K562 (cell line): ENCODE measurements around the gene WDR91. TPM values are rescaled to one million over a fixed set of nuclear protein-coding genes. Genes with fewer than 3 reads are reported as not detected.

Experiments
- BDP1 ChIP-seq: IDR thresholded peaks from 3 replicates; pipeline ENCODE4 v1.6.1; 2011; ENCODE audit not compliant: insufficient read length, insufficient read depth
- BRD4 ChIP-seq: fragments of 200-600 bp; sonication (generic); IDR thresholded peaks from 2 replicates; pipeline ENCODE4 v1.6.1; 2017; ENCODE audit warnings: inconsistent platforms
- CBX3 ChIP-seq, 2 experiments: IDR thresholded peaks; 1 replicate in 1 of 2; 2 replicates in 1 of 2; pipeline ENCODE4 v1.6.1; 2012; ENCODE audit warnings: inconsistent platforms in 2 of 2, low read length in 2 of 2, borderline replicate concordance in 1 of 2, control low read depth in 1 of 2
- ESRRB ChIP-seq: fragments of 250-450 bp; sonication (Bioruptor Pico); IDR thresholded peaks from 2 replicates; pipeline ENCODE4 v1.5.0; 2020; ENCODE audit warnings: mild to moderate bottlenecking, moderate library complexity, borderline replicate concordance
- HDAC2 ChIP-seq: fragments of 450-650 bp; IDR thresholded peaks from 2 replicates; pipeline ENCODE4 v1.6.1; 2016; ENCODE audit warnings: mild to moderate bottlenecking
- KAT8 ChIP-seq: fragments of 450-650 bp; IDR thresholded peaks from 2 replicates; pipeline ENCODE4 v1.6.1; 2016; ENCODE audit warnings: low read depth, mild to moderate bottlenecking
- MYBL2 ChIP-seq, 2 experiments: fragments of 450-650 bp in 1 of 2; sonication (generic) in 1 of 2; formaldehyde crosslinking in 1 of 2; IDR thresholded peaks; 2 replicates each; pipeline versions ENCODE4 v1.6.1 to v1.8.1; 2017 to 2022; ENCODE audit warnings: borderline replicate concordance in 1 of 2, inconsistent platforms in 1 of 2, low read depth in 1 of 2, mild to moderate bottlenecking in 1 of 2, missing genetic modification reagents in 1 of 2, moderate library complexity in 1 of 2
- NR3C1 ChIP-seq: sonication (generic); formaldehyde crosslinking; IDR thresholded peaks from 2 replicates; pipeline ENCODE4 v1.8.1; 2022; ENCODE audit warnings: missing genetic modification reagents
- PHB ChIP-seq: fragments of 250-450 bp; sonication (Bioruptor Pico); IDR thresholded peaks from 2 replicates; pipeline ENCODE4 v1.5.0; 2021
- PTBP1 ChIP-seq: fragments of 200-400 bp; formaldehyde crosslinking; IDR thresholded peaks from 2 replicates; pipeline ENCODE4 v1.6.1; 2017; ENCODE audit warnings: low read depth, low read length
- RHOXF2B ChIP-seq: fragments of 250-450 bp; sonication (Bioruptor Pico); conservative IDR thresholded peaks from 2 replicates; pipeline ENCODE4 v1.5.1; 2021
- SIN3A ChIP-seq, 2 experiments: fragments of 150-350 bp in 1 of 2; IDR thresholded peaks; 2 replicates each; pipeline ENCODE4 v1.6.1; 2011 to 2016; ENCODE audit warnings: borderline replicate concordance in 2 of 2, low read depth in 2 of 2, low read length in 2 of 2, mild to moderate bottlenecking in 2 of 2, moderate library complexity in 2 of 2; ENCODE audit not compliant: control insufficient read depth in 1 of 2
- SRSF7 ChIP-seq: fragments of 200-400 bp; formaldehyde crosslinking; optimal IDR thresholded peaks from 2 replicates; pipeline ENCODE3; 2017; ENCODE audit warnings: mild to moderate bottlenecking, low read depth, low read length
- TBL1XR1 ChIP-seq, 2 experiments: IDR thresholded peaks; 2 replicates each; pipeline ENCODE4 v1.6.1; 2012; ENCODE audit warnings: improper control_type of control experiment in 2 of 2, low read length in 2 of 2, mild to moderate bottlenecking in 1 of 2
- ZBTB8A ChIP-seq: fragments of 450-650 bp; IDR thresholded peaks from 2 replicates; pipeline ENCODE4 v1.6.1; 2018; ENCODE audit warnings: mild to moderate bottlenecking, moderate library complexity; ENCODE audit not compliant: partially characterized antibody
- ZFP36 ChIP-seq: fragments of 150-350 bp; IDR thresholded peaks from 2 replicates; pipeline ENCODE4 v1.6.1; 2018; ENCODE audit warnings: low read length, low read depth; ENCODE audit not compliant: partially characterized antibody
- ZFPM2 ChIP-seq: fragments of 250-450 bp; sonication (Bioruptor Pico); IDR thresholded peaks from 2 replicates; pipeline ENCODE4 v1.5.1; 2022; ENCODE audit warnings: mild to moderate bottlenecking
- ZNF121 ChIP-seq: sonication (generic); formaldehyde crosslinking; conservative IDR thresholded peaks from 2 replicates; pipeline ENCODE4 v1.8.0; 2022; ENCODE audit warnings: missing genetic modification reagents
- ZNF668 ChIP-seq: fragments of 250-450 bp; sonication (Bioruptor Pico); IDR thresholded peaks from 2 replicates; pipeline ENCODE4 v1.8.0; 2022; ENCODE audit warnings: mild to moderate bottlenecking, inconsistent platforms
- ZNF707 ChIP-seq: fragments of 250-450 bp; sonication (Bioruptor Pico); conservative IDR thresholded peaks from 2 replicates; pipeline ENCODE4 v1.8.0; 2022; ENCODE audit warnings: inconsistent platforms, mild to moderate bottlenecking, moderate library complexity
- polyA plus RNA-seq, 8 experiments: library from polyadenylated mRNA; depleted of rRNA in 4 of 8; stranded (reverse) in 5 of 8; unstranded in 3 of 8; fragments of >200 nt; fragmentation: Nextera tagmentation in 2 of 8; fragmentation: Illumina TruSeq in 1 of 8; extraction: Ambion mirVana in 2 of 8; extraction: Trizol in 1 of 8; gene quantifications; 2 replicates each; pipeline versions ENCODE4 v1.2.1 to v1.2.3, GENCODE V29; 2011 to 2014; ENCODE audit warnings: inconsistent platforms in 1 of 8, missing spikeins in 1 of 8
- total RNA-seq, 7 experiments: library from RNA; depleted of rRNA in 6 of 7; stranded (reverse); fragments of >200 nt in 6 of 7; fragmentation: Illumina TruSeq in 2 of 7; extraction: Trizol in 2 of 7; gene quantifications; 2 replicates each; pipeline versions ENCODE4 v1.2.1 to v1.2.3, GENCODE V29; 2011 to 2021; ENCODE audit warnings: low replicate concordance in 1 of 7
- TF ChIP-seq, protein P1 (sequence below): IDR thresholded peaks from 3 replicates; pipeline ENCODE4 v1.6.1; 2011; ENCODE audit warnings: borderline replicate concordance, mild to moderate bottlenecking, moderate library complexity; ENCODE audit not compliant: insufficient read length; ENCODE audit errors: extremely low read depth
- TF ChIP-seq, protein P2 (sequence below): fragments of 250-450 bp; sonication (Bioruptor Pico); IDR thresholded peaks from 2 replicates; pipeline ENCODE4 v1.4.0; 2020

The WDR91 gene
- total and polyA plus RNA-seq, 9 of the 15 experiments (the other 6 are each of a cell fraction or from before 2014, with no cell fraction given): 1.9 to 18.2 (median 9.8) TPM

DNA sequence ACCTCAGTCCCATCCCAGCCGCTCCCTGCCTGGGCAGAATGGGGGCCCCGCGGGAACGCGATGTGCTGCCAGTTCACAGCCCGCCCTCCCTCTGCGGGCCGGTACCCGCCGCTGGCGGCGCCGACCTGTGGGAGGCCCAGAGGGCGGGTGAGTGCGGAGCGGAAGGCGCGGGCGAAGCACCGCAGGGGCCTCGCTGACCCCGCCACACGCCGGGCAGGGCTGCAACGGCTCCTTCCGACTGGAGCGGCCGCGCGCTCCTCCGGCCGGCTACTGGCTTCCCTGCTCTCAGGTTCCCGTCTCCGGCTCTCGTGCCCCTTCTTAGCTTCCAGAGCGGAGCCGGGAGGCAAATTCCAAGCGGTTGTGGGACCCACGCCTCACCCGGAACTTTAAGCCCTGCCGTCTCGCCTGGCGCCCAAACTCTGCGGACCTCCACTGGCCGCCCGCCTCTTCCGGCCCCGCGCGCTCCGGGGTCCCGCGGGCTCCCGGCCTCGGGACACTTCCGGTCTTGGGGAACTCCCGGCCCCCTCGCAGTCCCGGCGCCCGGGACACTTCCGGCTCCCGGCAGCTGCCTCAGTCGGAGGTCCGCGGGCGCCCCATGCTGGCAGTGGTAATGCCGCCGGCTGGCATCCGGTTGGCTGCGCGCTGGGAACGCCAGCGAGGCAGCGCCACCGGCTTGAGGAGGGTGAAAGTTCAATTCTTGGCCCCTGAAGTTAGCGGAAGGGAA, 40.9 kb downstream of the WDR91 start, which contains the start of gene CYREN (continued):
- TF ChIP-seq, protein P1, sequence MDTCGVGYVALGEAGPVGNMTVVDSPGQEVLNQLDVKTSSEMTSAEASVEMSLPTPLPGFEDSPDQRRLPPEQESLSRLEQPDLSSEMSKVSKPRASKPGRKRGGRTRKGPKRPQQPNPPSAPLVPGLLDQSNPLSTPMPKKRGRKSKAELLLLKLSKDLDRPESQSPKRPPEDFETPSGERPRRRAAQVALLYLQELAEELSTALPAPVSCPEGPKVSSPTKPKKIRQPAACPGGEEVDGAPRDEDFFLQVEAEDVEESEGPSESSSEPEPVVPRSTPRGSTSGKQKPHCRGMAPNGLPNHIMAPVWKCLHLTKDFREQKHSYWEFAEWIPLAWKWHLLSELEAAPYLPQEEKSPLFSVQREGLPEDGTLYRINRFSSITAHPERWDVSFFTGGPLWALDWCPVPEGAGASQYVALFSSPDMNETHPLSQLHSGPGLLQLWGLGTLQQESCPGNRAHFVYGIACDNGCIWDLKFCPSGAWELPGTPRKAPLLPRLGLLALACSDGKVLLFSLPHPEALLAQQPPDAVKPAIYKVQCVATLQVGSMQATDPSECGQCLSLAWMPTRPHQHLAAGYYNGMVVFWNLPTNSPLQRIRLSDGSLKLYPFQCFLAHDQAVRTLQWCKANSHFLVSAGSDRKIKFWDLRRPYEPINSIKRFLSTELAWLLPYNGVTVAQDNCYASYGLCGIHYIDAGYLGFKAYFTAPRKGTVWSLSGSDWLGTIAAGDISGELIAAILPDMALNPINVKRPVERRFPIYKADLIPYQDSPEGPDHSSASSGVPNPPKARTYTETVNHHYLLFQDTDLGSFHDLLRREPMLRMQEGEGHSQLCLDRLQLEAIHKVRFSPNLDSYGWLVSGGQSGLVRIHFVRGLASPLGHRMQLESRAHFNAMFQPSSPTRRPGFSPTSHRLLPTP: no peak
- TF ChIP-seq CBX3 (IDR thresholded peaks at IDR 0.05; ENCODE audit: borderline replicate concordance in 1 of 2, low read length in 2 of 2) (no peak; a peak in 2 of 3 replicates), ZFPM2 (peak; percentile 66; the same call in 1 of the 2 replicates), SRSF7 (no peak), MYBL2 (IDR thresholded peaks at IDR 0.05; ENCODE audit: low read depth) (no peak), MYBL2 (CRISPR knock-in tag; IDR thresholded peaks at IDR 0.05; ENCODE audit: borderline replicate concordance) (no peak), PTBP1 (no peak), BRD4 (peak; percentile 86; the same call in 1 of the 2 replicates), ZFP36 (no peak), ZNF121 (CRISPR knock-in tag) (no peak), BDP1 (no peak), PHB (CRISPR knock-in tag) (peak; percentile 73; the same call in 1 of the 2 replicates), ZNF668 (CRISPR knock-in tag) (0 out of 2 replicates have a peak, but pooled peaks have one; percentile 32), RHOXF2B (CRISPR knock-in tag) (0 out of 2 replicates have a peak, but pooled peaks have one; percentile 5), TBL1XR1 (IDR thresholded peaks at IDR 0.05; ENCODE audit: low read length in 2 of 2) (peak; percentile 60 to 62; a peak in 3 of 4 replicates), ZNF707 (no peak), NR3C1 (CRISPR knock-in tag) (0 out of 2 replicates have a peak, but pooled peaks have one; percentile 19), ZBTB8A (no peak), KAT8 (peak; percentile 25; the same call in 1 of the 2 replicates), ESRRB (no peak), SIN3A (IDR thresholded peaks at IDR 0.05; ENCODE audit: borderline replicate concordance in 2 of 2, control insufficient read depth in 1 of 2, low read depth in 2 of 2, low read length in 2 of 2) (peak; percentile 16 to 71; a peak in 3 of 4 replicates), HDAC2 (peak; percentile 84)
- TF ChIP-seq, protein P2, sequence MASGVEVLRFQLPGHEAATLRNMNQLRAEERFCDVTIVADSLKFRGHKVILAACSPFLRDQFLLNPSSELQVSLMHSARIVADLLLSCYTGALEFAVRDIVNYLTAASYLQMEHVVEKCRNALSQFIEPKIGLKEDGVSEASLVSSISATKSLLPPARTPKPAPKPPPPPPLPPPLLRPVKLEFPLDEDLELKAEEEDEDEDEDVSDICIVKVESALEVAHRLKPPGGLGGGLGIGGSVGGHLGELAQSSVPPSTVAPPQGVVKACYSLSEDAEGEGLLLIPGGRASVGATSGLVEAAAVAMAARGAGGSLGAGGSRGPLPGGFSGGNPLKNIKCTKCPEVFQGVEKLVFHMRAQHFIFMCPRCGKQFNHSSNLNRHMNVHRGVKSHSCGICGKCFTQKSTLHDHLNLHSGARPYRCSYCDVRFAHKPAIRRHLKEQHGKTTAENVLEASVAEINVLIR (CRISPR knock-in tag): no peak
